Measurements from ENCODE around the gene CXorf58. TPM values are rescaled to one million over a fixed set of nuclear protein-coding genes. Genes with fewer than 3 reads are reported as not detected.

The CXorf58 gene
- total RNA-seq (ENCODE audit: low replicate concordance): not detected in 2 replicates

GRCh38 chrX:23907498-23908218 lies at the start of gene CXorf58, which contains the start of gene APOO:
CXorf58 (plus strand) TSS chrX:23908006; CDS start chrX:23910303, 2,297 bp downstream.
APOO (minus strand) TSS chrX:23907938; CDS start chrX:23907702, 236 bp downstream.

Other genes with a start within 250 kb of the CXorf58 start
- 183 and 259 TPM in 2 replicates for gene PRDX4, start 240.5 kb upstream of the CXorf58 start, total RNA-seq (ENCODE audit: low replicate concordance)
- gene ACOT9, start 164.7 kb upstream of the CXorf58 start, total RNA-seq (ENCODE audit: low replicate concordance): 16.1 and 44.1 TPM in 2 replicates
- 63.2 and 472 TPM in 2 replicates for gene SAT1, start 124.8 kb upstream of the CXorf58 start, total RNA-seq (ENCODE audit: low replicate concordance)
- gene APOO, start 68 bp upstream of the CXorf58 start, total RNA-seq (ENCODE audit: low replicate concordance): 1.9 and 12.0 TPM in 2 replicates
- 4.8 and 4.9 TPM in 2 replicates for gene KLHL15, start 119.2 kb downstream of the CXorf58 start, total RNA-seq (ENCODE audit: low replicate concordance)
- gene EIF2S3, start 146.9 kb downstream of the CXorf58 start, total RNA-seq (ENCODE audit: low replicate concordance): 250 and 364 TPM in 2 replicates
- gene ZFX, start 241.7 kb downstream of the CXorf58 start, total RNA-seq (ENCODE audit: low replicate concordance): 25.9 and 74.2 TPM in 2 replicates